Measurements from ENCODE around the gene MED14.
"Not testable (repeated sequence)": the region's sequence is repeated elsewhere in the genome, so short reads cannot be mapped to it uniquely, and the experiment has no call there.

DNA sequence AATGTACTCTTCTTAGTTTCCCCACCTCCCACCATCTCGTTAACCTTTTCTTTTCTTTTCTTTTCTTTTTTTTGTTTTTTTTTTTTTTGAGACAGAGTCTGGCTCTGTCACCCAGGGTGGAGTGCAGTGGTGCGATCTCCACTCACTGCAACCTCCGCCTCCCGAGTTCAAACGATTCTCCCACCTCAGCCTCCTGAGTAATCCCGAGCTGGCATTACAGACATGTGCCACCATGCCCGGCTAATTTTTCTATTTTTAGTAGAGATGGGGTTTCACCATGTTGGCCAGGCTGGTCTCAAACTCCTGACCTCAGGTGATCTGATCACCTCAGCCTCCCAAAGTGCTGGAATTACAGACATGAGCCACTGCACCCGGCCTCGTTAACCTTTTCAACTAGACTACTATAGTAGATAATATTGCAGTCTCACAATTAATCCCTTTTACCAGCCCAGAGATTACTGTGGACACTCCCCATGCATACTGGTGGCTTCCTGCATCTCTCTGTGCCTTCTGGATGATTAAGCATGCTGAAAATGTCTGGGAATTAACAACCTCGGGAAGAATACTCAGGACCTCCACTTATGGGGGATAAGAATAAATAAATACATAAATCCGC is 47.4 kb upstream of the MED14 start:
- not testable (repeated sequence) for TF ChIP-seq EZH2 (IDR thresholded peaks at IDR 0.05; ENCODE audit: insufficient read depth, poor library complexity, severe bottlenecking); EZH2phosphoT487 (IDR thresholded peaks at IDR 0.05; ENCODE audit: insufficient read depth, low read depth)
